H1 (cell line): ENCODE measurements around the gene H1-8. TPM values are rescaled to one million over a fixed set of nuclear protein-coding genes. Genes with fewer than 3 reads are reported as not detected.

Source experiments
- CEBPB ChIP-seq: IDR thresholded peaks from 2 replicates; pipeline ENCODE4 v1.6.1; 2012; ENCODE audit warnings: low read depth, low read length
- CHD2 ChIP-seq: IDR thresholded peaks from 2 replicates; pipeline ENCODE4 v1.6.1; 2012; ENCODE audit warnings: low read length, improper control_type of control experiment
- KDM1A ChIP-seq: fragments of 200-600, 300-600 bp; sonication (generic); IDR thresholded peaks from 2 replicates; pipeline ENCODE4 v1.7.1; 2016; ENCODE audit warnings: mild to moderate bottlenecking, low read length, borderline replicate concordance
- polyA plus RNA-seq, 7 experiments: library from polyadenylated mRNA; depleted of rRNA in 3 of 7; stranded (reverse) in 5 of 7; unstranded in 2 of 7; fragments of >200 nt in 5 of 7; fragments of 200-250 nt in 2 of 7; gene quantifications; 1 replicate in 5 of 7; 2 replicates in 1 of 7; 4 replicates in 1 of 7; pipeline versions ENCODE4 v1.2.1 to v1.2.3, GENCODE V29; 2011 to 2013; ENCODE audit warnings: missing spikeins in 2 of 7, mixed read lengths in 2 of 7
- total RNA-seq: library from RNA; stranded (reverse); fragmentation: NEBNext Ultra II Directional; extraction: Animal tissue kit (Norgen Biotek cat#: 25700); gene quantifications from 2 replicates; pipeline ENCODE4 v1.2.1, GENCODE V29; 2021

The H1-8 gene
- total and polyA plus RNA-seq, 2 of the 8 experiments (the other 6 are each of a cell fraction or from before 2014, with no cell fraction given) = not detected

- no peak for TF ChIP-seq KDM1A
- TF ChIP-seq CEBPB = no peak
- TF ChIP-seq CHD2 = no peak
These were observed 41.7 kb downstream of the H1-8 start (continued) for GRCh38 chr3:129584631-129585030.
